GM06990 (cell line): ENCODE data around the gene CCL13.

Experiments used
- DNase-seq: peaks from one replicate; pipeline ENCODE4 v3.0.0-alpha.2; 2011; ENCODE audit not compliant: insufficient read length; ENCODE audit errors: extremely low read depth
- H3K27me3 ChIP-seq: replicated peaks from 2 replicates; pipeline ENCODE4 v1.6.0; 2011; ENCODE audit warnings: low read length; ENCODE audit not compliant: control insufficient read depth, insufficient read depth
- H3K36me3 ChIP-seq: 2 replicates; pipeline ENCODE4 v1.5.1; 2011; ENCODE audit warnings: low read length; ENCODE audit not compliant: control insufficient read depth, insufficient read depth
- H3K4me3 ChIP-seq: replicated peaks from 2 replicates; pipeline ENCODE4 v1.5.1; 2011; ENCODE audit warnings: low read depth, mild to moderate bottlenecking, control low read depth, low read length
- TF ChIP-seq, protein P1 (sequence below): IDR thresholded peaks from 2 replicates; pipeline ENCODE4 v1.5.1; 2011; ENCODE audit warnings: low read length, control low read depth, mild to moderate bottlenecking, inconsistent platforms; ENCODE audit not compliant: insufficient read depth, poor library complexity, severe bottlenecking

Gene CCL13

DNA sequence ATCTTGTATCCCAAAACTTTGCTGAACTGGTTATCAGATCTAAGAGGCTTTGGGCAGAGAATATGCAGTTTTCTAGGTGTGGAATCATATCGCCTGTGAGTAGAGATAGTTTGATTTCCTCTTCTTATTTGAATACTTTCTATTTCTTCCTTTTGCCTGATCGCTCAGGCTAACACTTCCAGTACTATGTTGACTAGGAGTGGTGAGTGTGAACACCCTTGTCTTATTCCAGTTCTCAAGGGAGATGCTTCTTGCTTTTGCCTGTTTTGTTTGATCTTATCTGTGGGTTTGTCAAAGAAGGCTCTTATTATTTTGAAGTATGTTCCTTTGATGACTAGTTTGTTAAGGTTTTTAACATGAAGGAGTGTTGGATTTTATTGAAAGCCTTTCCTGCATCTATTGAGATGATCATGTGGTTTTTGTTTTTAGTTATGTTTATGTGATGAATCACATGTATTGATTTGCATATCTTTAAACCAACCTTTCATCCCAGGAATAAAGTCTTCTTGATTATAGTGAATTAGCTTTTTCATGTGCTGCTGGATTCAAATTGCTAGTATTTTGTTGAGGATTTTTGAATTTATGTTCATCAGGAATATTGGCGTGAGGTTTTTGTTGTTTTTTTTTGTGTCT, 17.0 kb upstream of the CCL13 start:
- TF ChIP-seq, protein P1, sequence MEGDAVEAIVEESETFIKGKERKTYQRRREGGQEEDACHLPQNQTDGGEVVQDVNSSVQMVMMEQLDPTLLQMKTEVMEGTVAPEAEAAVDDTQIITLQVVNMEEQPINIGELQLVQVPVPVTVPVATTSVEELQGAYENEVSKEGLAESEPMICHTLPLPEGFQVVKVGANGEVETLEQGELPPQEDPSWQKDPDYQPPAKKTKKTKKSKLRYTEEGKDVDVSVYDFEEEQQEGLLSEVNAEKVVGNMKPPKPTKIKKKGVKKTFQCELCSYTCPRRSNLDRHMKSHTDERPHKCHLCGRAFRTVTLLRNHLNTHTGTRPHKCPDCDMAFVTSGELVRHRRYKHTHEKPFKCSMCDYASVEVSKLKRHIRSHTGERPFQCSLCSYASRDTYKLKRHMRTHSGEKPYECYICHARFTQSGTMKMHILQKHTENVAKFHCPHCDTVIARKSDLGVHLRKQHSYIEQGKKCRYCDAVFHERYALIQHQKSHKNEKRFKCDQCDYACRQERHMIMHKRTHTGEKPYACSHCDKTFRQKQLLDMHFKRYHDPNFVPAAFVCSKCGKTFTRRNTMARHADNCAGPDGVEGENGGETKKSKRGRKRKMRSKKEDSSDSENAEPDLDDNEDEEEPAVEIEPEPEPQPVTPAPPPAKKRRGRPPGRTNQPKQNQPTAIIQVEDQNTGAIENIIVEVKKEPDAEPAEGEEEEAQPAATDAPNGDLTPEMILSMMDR, result no peak
- Histone ChIP-seq H3K27me3 (no peaks in the 10 kb centered on the region), H3K4me3 (no peak overlapping the region), H3K36me3 (no peaks in the 10 kb centered on the region)
- no peak for DNase-seq

DNA sequence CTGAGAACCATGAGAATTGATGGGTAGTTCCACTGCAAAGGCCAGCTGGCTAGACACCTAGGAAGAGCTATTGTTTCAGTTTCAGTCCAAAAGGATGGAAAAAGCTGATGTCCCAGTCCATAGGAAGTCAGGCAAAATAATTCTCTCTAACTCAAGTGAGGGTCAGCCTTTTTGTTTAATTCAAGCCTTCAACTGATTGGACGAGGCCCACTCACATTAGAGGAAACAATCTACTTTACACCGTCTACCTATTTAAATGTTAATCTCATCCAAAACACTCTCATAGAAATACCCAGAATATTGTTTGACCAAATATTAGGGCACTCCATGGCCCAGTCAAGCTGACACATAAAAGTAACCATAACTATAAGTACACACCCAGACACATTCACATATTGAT, 14.4 kb upstream of the CCL13 start:
- H3K36me3 ChIP-seq, result no peaks in the 10 kb centered on the region
- no peak for DNase-seq
- TF ChIP-seq, protein P1, result no peak
- no peak overlapping the region for H3K4me3 ChIP-seq
- H3K27me3 ChIP-seq, result no peaks in the 10 kb centered on the region

DNA sequence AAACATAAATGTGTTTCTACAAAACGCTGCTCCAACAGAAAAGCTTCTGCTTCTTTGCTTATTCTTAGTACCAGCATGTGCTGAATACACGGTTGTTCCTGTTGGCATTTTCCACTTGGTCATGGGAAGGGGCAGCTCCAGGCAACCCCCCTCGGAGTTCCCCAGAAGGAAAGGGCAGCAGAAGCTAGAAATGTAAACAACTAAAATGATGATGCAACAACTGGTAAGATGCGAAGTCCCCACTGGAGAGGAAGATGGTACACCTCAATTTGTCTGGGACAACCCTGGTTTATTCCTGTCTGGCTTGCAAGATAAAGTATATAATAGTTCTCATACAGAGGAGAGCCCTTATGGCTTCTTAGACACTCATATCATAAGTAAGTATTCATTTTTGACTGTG, 9.2 kb upstream of the CCL13 start:
- TF ChIP-seq, protein P1, result no peak

DNA sequence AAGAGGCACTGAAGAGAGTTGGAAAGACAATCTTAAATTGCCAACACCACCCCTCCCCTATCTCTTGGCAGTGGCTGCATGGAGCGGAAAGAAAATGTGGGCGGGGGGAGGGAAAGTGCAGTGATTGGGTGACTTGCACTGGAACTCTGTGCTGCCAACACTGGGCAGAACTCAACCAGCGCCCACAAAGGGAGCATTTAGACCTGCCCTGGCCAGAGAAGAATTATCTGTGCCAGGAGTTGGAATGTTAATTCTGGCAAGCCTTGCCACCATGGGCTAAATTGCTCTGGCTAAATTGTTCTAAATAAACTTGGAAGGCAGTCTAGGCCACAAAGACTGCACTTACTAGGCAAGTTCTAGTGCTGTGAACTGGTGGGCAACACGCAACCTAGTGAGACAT, 6.5 kb upstream of the CCL13 start:
- H3K27me3 ChIP-seq, result no peaks in the 10 kb centered on the region; the same call in 1 of the 2 replicates
- H3K36me3 ChIP-seq, result no peaks in the 10 kb centered on the region
- no peak for DNase-seq
- TF ChIP-seq, protein P1, result no peak
- no peak overlapping the region for H3K4me3 ChIP-seq

More for the DNA sequence above, 9.2 kb upstream of the CCL13 start:
- no peak for DNase-seq
- H3K27me3 ChIP-seq, result no peaks in the 10 kb centered on the region; the same call in 1 of the 2 replicates
- H3K4me3 ChIP-seq, result no peak overlapping the region
- H3K36me3 ChIP-seq, result no peaks in the 10 kb centered on the region

DNA sequence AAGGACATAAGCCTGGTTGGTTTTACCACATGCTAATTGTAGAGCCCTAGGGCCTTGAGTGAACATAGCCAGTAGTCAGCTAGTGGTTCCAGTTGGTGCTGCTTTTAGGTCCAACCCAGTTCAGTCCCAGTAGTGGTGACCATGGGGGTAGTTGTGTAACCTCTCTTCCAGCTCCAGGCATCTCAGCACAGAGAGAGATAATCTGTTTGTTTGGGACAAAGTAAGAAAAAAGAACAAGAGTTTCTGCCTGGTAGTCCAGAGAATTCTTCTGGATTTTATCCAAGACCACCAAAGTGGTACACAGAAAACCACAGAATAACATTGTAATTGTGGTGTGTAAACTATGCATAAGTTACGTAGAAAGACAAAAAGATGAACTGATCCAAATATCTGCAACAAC, 5.2 kb upstream of the CCL13 start:
- TF ChIP-seq, protein P1, result no peak
- Histone ChIP-seq H3K4me3 (no peak overlapping the region), H3K36me3 (no peaks in the 10 kb centered on the region), H3K27me3 (no peaks in the 10 kb centered on the region; the same call in 1 of the 2 replicates)
- no peak for DNase-seq

DNA sequence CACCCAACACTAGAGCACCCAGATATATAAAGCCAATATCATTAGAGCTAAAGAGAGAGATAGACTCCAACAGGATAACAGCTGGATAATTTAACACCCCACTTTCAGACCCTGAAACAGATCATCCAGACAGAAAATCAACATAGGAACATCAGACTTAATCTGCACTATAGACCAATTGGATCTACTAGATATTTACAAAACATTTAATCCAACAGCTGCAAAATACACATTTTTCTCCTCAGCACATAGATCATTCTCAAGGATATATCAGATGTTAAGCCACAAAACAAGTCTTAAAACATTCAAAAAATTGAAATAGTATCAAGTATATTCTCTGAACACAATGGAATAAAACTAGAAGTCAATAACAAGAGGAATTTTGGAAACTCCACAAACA, 4.1 kb upstream of the CCL13 start:
- no peak for DNase-seq
- Histone ChIP-seq H3K4me3 (no peak overlapping the region), H3K36me3 (no peaks in the 10 kb centered on the region), H3K27me3 (no peaks in the 10 kb centered on the region; the same call in 1 of the 2 replicates)
- TF ChIP-seq, protein P1, result no peak
